HepG2 (cell line): ENCODE measurements around the gene RBM12. TPM values are rescaled to one million over a fixed set of nuclear protein-coding genes. Genes with fewer than 3 reads are reported as not detected.

Experiments
- ADNP ChIP-seq: sonication (generic); formaldehyde crosslinking; IDR thresholded peaks from 2 replicates; pipeline ENCODE4 v1.4.0; 2020; ENCODE audit warnings: missing genetic modification reagents
- BRD4 ChIP-seq: sonication (generic); formaldehyde crosslinking; IDR thresholded peaks from 2 replicates; pipeline ENCODE4 v1.4.0; 2020; ENCODE audit warnings: missing genetic modification reagents
- ELF3 ChIP-seq: IDR thresholded peaks from 2 replicates; pipeline ENCODE4 v1.6.1; 2016; ENCODE audit warnings: missing genetic modification reagents, missing compliant biosample characterization
- GZF1 ChIP-seq: sonication (generic); formaldehyde crosslinking; IDR thresholded peaks from 2 replicates; pipeline ENCODE4 v1.5.1; 2020; ENCODE audit warnings: mild to moderate bottlenecking, missing genetic modification reagents
- MED13 ChIP-seq: sonication (generic); formaldehyde crosslinking; IDR thresholded peaks from 2 replicates; pipeline ENCODE4 v1.5.0; 2020; ENCODE audit warnings: missing genetic modification reagents
- MIXL1 ChIP-seq: IDR thresholded peaks from 2 replicates; pipeline ENCODE4 v1.6.1; 2016
- NR2C2 ChIP-seq: sonication (generic); formaldehyde crosslinking; IDR thresholded peaks from 2 replicates; pipeline ENCODE4 v1.4.0; 2020; ENCODE audit warnings: missing genetic modification reagents, mild to moderate bottlenecking, moderate library complexity, borderline replicate concordance
- NR2F1 ChIP-seq, 2 experiments: fragments of 450-650 bp in 1 of 2; formaldehyde crosslinking in 1 of 2; IDR thresholded peaks; 2 replicates each; pipeline versions ENCODE4 v1.5.0 to v1.6.1; 2016 to 2020; ENCODE audit warnings: mild to moderate bottlenecking in 1 of 2, missing compliant biosample characterization in 1 of 2, missing genetic modification reagents in 1 of 2, moderate library complexity in 1 of 2
- RAD51 ChIP-seq: fragments of 450-650 bp; IDR thresholded peaks from 2 replicates; pipeline ENCODE4 v1.6.1; 2016; ENCODE audit warnings: borderline replicate concordance
- REL ChIP-seq: sonication (generic); formaldehyde crosslinking; conservative IDR thresholded peaks from 2 replicates; pipeline ENCODE4 v1.8.0; 2022; ENCODE audit warnings: mild to moderate bottlenecking, missing genetic modification reagents, moderate library complexity
- SETDB1 ChIP-seq: sonication (generic); formaldehyde crosslinking; IDR thresholded peaks from 2 replicates; pipeline ENCODE4 v1.5.1; 2020; ENCODE audit warnings: missing genetic modification reagents, mild to moderate bottlenecking, borderline replicate concordance
- STAT5B ChIP-seq: sonication (generic); formaldehyde crosslinking; IDR thresholded peaks from 2 replicates; pipeline ENCODE4 v1.4.0; 2020; ENCODE audit warnings: missing genetic modification reagents
- ZNF205 ChIP-seq: IDR thresholded peaks from 2 replicates; pipeline ENCODE4 v1.6.1; 2018; ENCODE audit warnings: missing biosample characterization, missing genetic modification reagents
- ZNF605 ChIP-seq: sonication (generic); formaldehyde crosslinking; IDR thresholded peaks from 2 replicates; pipeline ENCODE4 v1.8.0; 2022; ENCODE audit warnings: mild to moderate bottlenecking, missing genetic modification reagents
- ZNF772 ChIP-seq: sonication (generic); formaldehyde crosslinking; IDR thresholded peaks from 2 replicates; pipeline ENCODE4 v1.5.0; 2020; ENCODE audit warnings: mild to moderate bottlenecking, missing genetic modification reagents
- ZNF879 ChIP-seq: sonication (generic); formaldehyde crosslinking; IDR thresholded peaks from 2 replicates; pipeline ENCODE4 v1.8.1; 2023; ENCODE audit warnings: missing genetic modification reagents
- polyA plus RNA-seq, 8 experiments: library from polyadenylated mRNA; depleted of rRNA in 3 of 8; stranded (reverse) in 7 of 8; unstranded in 1 of 8; fragments of >200 nt; fragmentation: Illumina TruSeq in 4 of 8; extraction: Trizol in 4 of 8; gene quantifications; 2 replicates each; pipeline versions ENCODE4 v1.2.1 to v1.2.3, GENCODE V29; 2011 to 2016; ENCODE audit warnings: low read depth in 4 of 8, missing spikeins in 1 of 8, mixed read lengths in 1 of 8; ENCODE audit not compliant: insufficient read depth in 1 of 8
- total RNA-seq, 5 experiments: library from RNA; depleted of rRNA; stranded (reverse); fragments of >200 nt; fragmentation: Illumina TruSeq; extraction: Trizol; gene quantifications; 2 replicates each; pipeline ENCODE4 v1.2.3, GENCODE V29; 2016; ENCODE audit warnings: low read depth in 1 of 5
- TF ChIP-seq, protein P1 (sequence below): sonication (generic); formaldehyde crosslinking; IDR thresholded peaks from 2 replicates; pipeline ENCODE4 v1.4.0; 2020; ENCODE audit warnings: missing genetic modification reagents, borderline replicate concordance
- TF ChIP-seq, protein P2 (sequence below): IDR thresholded peaks from 2 replicates; pipeline ENCODE4 v1.6.1; 2016; ENCODE audit warnings: mild to moderate bottlenecking, missing biosample characterization, missing genetic modification reagents
- TF ChIP-seq, protein P3 (sequence below): sonication (generic); formaldehyde crosslinking; conservative IDR thresholded peaks from 2 replicates; pipeline ENCODE4 v1.5.0; 2020; ENCODE audit warnings: missing genetic modification reagents
- TF ChIP-seq, protein P4 (sequence below): sonication (generic); formaldehyde crosslinking; IDR thresholded peaks from 2 replicates; pipeline ENCODE4 v1.5.1; 2020; ENCODE audit warnings: missing genetic modification reagents, mild to moderate bottlenecking, borderline replicate concordance
- TF ChIP-seq, protein P5 (sequence below): sonication (generic); formaldehyde crosslinking; conservative IDR thresholded peaks from 2 replicates; pipeline ENCODE4 v1.8.0; 2022; ENCODE audit warnings: missing genetic modification reagents

Gene RBM12
- total and polyA plus RNA-seq, 2 of the 13 experiments (the other 11 are each of a cell fraction or from before 2014, with no cell fraction given), result 97.9 to 104 TPM

DNA sequence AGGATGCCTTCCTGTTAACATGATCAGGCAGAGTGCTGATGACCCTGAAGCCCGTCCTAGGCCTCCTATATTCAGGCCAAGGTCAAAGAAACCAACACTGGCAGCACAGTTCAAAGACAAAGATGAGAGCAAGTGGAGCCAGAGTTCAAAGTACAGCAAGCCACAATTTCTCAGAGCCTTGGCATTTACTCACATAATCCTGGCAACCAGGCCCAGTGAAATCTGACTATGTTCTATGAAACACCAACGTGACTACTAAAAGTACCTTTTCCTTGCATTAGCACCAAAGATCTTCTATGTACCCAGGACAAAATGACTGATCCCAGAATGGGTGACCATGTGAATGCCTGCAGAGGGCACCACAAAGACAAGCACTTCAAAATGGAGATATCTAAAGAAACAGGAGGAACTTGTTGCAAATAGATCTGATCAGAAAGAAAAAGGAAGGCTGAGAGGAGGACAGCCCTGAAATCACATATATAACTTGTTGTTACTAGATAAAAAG is 30.6 kb upstream of the RBM12 start (continued):
- TF ChIP-seq, protein P1, sequence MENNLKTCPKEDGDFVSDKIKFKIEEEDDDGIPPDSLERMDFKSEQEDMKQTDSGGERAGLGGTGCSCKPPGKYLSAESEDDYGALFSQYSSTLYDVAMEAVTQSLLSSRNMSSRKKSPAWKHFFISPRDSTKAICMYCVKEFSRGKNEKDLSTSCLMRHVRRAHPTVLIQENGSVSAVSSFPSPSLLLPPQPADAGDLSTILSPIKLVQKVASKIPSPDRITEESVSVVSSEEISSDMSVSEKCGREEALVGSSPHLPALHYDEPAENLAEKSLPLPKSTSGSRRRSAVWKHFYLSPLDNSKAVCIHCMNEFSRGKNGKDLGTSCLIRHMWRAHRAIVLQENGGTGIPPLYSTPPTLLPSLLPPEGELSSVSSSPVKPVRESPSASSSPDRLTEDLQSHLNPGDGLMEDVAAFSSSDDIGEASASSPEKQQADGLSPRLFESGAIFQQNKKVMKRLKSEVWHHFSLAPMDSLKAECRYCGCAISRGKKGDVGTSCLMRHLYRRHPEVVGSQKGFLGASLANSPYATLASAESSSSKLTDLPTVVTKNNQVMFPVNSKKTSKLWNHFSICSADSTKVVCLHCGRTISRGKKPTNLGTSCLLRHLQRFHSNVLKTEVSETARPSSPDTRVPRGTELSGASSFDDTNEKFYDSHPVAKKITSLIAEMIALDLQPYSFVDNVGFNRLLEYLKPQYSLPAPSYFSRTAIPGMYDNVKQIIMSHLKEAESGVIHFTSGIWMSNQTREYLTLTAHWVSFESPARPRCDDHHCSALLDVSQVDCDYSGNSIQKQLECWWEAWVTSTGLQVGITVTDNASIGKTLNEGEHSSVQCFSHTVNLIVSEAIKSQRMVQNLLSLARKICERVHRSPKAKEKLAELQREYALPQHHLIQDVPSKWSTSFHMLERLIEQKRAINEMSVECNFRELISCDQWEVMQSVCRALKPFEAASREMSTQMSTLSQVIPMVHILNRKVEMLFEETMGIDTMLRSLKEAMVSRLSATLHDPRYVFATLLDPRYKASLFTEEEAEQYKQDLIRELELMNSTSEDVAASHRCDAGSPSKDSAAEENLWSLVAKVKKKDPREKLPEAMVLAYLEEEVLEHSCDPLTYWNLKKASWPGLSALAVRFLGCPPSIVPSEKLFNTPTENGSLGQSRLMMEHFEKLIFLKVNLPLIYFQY (CRISPR knock-in tag), result no peak
- TF ChIP-seq, protein P2, sequence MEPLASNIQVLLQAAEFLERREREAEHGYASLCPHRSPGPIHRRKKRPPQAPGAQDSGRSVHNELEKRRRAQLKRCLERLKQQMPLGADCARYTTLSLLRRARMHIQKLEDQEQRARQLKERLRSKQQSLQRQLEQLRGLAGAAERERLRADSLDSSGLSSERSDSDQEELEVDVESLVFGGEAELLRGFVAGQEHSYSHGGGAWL (CRISPR knock-in tag), result no peak
- no peak for TF ChIP-seq ZNF879 (CRISPR knock-in tag)
- TF ChIP-seq, protein P3, sequence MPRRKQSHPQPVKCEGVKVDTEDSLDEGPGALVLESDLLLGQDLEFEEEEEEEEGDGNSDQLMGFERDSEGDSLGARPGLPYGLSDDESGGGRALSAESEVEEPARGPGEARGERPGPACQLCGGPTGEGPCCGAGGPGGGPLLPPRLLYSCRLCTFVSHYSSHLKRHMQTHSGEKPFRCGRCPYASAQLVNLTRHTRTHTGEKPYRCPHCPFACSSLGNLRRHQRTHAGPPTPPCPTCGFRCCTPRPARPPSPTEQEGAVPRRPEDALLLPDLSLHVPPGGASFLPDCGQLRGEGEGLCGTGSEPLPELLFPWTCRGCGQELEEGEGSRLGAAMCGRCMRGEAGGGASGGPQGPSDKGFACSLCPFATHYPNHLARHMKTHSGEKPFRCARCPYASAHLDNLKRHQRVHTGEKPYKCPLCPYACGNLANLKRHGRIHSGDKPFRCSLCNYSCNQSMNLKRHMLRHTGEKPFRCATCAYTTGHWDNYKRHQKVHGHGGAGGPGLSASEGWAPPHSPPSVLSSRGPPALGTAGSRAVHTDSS (CRISPR knock-in tag), result no peak
- TF ChIP-seq MIXL1 (CRISPR knock-in tag), result peak; percentile 1; the same call in 1 of the 2 replicates
- TF ChIP-seq, protein P4, sequence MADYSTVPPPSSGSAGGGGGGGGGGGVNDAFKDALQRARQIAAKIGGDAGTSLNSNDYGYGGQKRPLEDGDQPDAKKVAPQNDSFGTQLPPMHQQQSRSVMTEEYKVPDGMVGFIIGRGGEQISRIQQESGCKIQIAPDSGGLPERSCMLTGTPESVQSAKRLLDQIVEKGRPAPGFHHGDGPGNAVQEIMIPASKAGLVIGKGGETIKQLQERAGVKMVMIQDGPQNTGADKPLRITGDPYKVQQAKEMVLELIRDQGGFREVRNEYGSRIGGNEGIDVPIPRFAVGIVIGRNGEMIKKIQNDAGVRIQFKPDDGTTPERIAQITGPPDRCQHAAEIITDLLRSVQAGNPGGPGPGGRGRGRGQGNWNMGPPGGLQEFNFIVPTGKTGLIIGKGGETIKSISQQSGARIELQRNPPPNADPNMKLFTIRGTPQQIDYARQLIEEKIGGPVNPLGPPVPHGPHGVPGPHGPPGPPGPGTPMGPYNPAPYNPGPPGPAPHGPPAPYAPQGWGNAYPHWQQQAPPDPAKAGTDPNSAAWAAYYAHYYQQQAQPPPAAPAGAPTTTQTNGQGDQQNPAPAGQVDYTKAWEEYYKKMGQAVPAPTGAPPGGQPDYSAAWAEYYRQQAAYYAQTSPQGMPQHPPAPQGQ (CRISPR knock-in tag), result no peak
- TF ChIP-seq ADNP (CRISPR knock-in tag), result no peak
- no peak for TF ChIP-seq MED13 (CRISPR knock-in tag)
- no peak for TF ChIP-seq ELF3
- TF ChIP-seq STAT5B (CRISPR knock-in tag), result no peak
- peak; percentile 31; the same call in 1 of the 2 replicates for TF ChIP-seq ZNF205 (CRISPR knock-in tag)
- no peak for TF ChIP-seq SETDB1 (CRISPR knock-in tag)
- TF ChIP-seq, protein P5, sequence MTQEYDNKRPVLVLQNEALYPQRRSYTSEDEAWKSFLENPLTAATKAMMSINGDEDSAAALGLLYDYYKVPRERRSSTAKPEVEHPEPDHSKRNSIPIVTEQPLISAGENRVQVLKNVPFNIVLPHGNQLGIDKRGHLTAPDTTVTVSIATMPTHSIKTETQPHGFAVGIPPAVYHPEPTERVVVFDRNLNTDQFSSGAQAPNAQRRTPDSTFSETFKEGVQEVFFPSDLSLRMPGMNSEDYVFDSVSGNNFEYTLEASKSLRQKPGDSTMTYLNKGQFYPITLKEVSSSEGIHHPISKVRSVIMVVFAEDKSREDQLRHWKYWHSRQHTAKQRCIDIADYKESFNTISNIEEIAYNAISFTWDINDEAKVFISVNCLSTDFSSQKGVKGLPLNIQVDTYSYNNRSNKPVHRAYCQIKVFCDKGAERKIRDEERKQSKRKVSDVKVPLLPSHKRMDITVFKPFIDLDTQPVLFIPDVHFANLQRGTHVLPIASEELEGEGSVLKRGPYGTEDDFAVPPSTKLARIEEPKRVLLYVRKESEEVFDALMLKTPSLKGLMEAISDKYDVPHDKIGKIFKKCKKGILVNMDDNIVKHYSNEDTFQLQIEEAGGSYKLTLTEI (CRISPR knock-in tag), result no peak
- TF ChIP-seq ZNF772 (CRISPR knock-in tag), result 0 out of 2 replicates have a peak, but pooled peaks have one; percentile 58
- peak; percentile 75 for TF ChIP-seq NR2C2
- TF ChIP-seq RAD51, result no peak
- no peak for TF ChIP-seq GZF1 (CRISPR knock-in tag)
- no peak for TF ChIP-seq BRD4 (CRISPR knock-in tag)
- TF ChIP-seq REL (CRISPR knock-in tag), result no peak
- TF ChIP-seq ZNF605 (CRISPR knock-in tag), result peak; percentile 80; the same call in 1 of the 2 replicates
- TF ChIP-seq NR2F1 (CRISPR knock-in tag; IDR thresholded peaks at IDR 0.05), result peak in 1 of 2 experiments; percentile 85; a peak in 2 of 4 replicates
